HG03521 (cell line): Measurements from ENCODE around the gene GLUD1.
"Not testable (repeated sequence)": the region's sequence is repeated elsewhere in the genome, so short reads cannot be mapped to it uniquely, and the experiment has no call there.

Experiments used
- ATAC-seq: cut with Tn5 transposase; IDR thresholded peaks from one replicate; pipeline ENCODE4 v1.9.1; 2021; ENCODE audit warnings: mild to moderate bottlenecking, moderate library complexity; ENCODE audit not compliant: unreplicated experiment

Gene GLUD1

GRCh38 chr10:87092376-87092860 lies 2.2 kb downstream of the GLUD1 start:
- no peak for ATAC-seq

DNA sequence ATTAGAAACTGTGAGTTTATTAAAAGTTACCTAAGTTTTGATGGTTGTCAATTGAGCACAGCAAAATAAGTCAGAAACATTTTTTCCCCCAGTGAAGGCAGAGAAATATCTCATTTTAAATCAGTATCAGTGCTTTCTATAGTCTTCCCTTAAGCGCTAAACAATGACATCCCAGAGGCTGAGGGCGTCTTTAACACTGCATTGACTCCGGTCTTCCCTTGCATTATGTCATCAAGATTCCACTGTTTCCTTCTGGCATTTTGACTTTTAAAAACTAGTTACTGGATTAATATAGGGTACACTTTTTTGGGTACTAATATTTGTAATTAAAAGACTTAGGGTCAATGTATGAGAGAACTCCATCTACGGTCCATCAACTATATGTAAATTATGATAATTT lies 3.9 kb downstream of the GLUD1 start:
- no peak for ATAC-seq

DNA sequence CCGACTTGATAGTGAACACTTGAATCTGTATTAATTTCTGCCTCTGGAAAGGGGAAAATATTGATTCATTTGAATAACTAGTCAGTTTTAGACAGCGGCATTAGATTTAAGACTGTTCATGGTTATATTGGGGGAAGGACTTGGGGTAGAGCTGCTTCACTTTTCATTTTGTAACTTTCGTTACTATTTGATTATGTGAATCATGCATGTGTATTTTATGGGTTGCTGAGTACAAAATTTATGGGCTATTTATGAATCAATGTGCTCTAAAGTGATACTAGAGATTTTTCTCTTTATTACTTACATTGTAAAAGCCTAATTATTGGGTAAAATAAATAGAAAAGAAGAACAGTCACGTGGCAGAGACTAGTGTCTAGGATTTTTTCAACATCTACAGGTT lies 4.9 kb downstream of the GLUD1 start:
- ATAC-seq: no peak

DNA sequence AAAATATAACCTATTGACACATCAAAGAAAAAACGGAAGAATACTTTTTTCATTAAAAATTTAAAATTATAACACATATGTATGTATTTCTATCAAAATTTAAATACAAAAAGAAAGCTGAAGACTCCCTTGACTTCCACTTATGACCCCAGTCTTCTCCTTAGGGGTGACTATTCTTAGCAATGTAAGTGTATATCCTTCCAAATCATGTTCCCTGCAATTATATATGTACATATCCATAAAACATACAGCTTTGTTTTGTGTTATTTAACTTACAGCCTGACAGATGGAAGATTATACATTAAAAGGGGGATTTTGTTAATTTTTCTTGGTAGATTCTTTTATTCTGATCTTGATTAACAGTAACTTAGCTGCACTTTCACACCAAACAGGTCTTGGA lies 9.1 kb downstream of the GLUD1 start:
- ATAC-seq: no peak

DNA sequence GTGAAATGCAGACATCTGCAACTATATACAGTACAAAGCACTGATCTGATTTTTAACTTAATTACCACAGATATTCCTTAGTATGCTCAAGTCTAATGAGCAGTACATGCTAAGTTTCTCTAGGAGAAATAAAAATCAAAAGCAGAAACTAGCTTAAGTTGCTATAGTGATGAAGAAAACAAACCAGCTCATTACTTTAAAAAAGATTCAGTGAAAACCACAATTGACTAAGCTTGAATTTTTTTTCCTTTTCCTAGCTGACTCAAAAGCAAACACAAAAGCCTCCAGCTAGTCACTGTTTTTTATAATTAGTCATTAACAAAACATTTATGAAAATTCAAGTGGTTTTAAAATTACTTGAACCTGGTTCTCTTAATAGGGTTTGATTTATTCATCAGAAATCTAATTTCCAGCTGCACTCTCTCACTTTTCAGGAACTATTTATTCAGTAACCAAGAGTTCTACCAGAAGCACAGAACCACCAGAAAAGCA lies 10.3 kb downstream of the GLUD1 start:
- ATAC-seq: peak; percentile 73

DNA sequence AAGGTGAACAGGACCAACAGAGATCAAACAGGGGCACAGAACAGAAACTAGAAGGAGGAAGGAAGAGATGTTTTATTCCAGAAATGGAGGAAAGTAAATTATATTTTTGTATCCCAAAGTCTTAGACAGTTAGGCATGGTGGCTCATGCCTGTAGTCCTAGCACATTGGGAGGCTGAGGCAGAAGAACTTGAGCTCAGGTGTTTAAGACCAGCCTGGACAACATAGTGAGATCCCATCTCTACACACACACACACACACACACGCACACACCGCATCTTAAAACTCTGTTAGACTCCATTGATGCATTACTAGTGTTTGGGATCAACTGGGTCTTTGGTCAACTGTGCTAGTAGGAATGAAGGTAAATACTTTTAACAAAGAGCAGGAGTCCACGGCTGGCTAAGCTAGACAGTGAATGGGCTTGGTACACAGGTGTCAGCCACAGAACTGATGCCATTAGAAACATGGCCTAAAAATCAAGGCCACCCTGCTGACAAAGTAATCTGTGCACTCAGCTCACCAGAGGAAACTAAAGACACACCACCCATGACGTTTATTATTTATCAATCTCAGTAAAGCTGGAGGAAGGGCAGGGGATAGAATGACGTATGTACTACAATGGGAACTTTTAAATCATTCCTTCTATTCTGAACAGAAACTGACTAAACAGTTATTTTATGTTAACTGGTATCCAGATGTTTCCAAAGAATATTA lies 10.9 kb downstream of the GLUD1 start:
- ATAC-seq: peak; percentile 40

GRCh38 chr10:87082219-87082618 lies 12.4 kb downstream of the GLUD1 start:
- not testable (repeated sequence) for ATAC-seq

DNA sequence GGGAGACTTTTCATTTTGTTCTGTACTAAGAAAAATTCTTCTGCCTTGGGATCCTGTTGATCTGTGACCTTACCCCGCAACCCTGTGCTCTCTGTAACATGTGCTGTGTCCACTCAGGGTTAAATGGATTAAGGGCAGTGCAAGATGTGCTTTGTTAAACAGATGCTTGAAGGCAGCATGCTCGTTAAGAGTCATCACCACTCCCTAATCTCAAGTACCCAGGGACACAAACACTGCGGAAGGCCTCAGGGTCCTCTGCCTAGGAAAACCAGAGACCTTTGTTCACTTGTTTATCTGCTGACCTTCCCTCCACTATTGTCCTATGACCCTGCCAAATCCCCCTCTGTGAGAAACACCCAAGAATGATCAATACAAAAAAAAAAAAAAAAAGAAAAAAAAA lies 13.1 kb downstream of the GLUD1 start:
- ATAC-seq: not testable (repeated sequence)

DNA sequence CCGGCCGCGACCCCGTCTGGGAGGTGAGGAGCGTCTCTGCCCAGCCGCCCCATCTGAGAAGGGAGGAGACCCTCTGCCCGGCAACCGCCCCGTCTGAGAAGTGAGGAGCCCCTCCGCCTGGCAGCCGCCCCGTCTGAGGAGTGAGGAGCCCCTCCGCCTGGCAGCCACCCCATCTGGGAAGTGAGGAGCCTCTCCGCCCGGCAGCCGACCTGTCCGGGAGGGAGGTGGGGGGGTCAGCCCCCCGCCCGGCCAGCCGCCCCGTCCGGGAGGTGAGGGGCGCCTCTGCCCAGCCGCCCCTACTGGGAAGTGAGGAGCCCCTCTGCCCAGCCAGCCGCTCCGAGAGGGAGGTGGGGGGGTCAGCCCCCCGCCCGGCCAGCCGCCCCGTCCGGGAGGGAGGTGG lies 14.0 kb downstream of the GLUD1 start:
- ATAC-seq: not testable (repeated sequence)

- ATAC-seq: no peak
Observed at GRCh38 chr10:87079106-87079836, 15.4 kb downstream of the GLUD1 start.

GRCh38 chr10:87076421-87076820 lies 18.2 kb downstream of the GLUD1 start:
- ATAC-seq: not testable (repeated sequence)

- ATAC-seq: no peak
Observed at GRCh38 chr10:87072449-87072848, 22.2 kb downstream of the GLUD1 start.

GRCh38 chr10:87068281-87068680 lies 26.4 kb downstream of the GLUD1 start:
- ATAC-seq: no peak

GRCh38 chr10:87066865-87067264 lies 27.8 kb downstream of the GLUD1 start:
- ATAC-seq: no peak

DNA sequence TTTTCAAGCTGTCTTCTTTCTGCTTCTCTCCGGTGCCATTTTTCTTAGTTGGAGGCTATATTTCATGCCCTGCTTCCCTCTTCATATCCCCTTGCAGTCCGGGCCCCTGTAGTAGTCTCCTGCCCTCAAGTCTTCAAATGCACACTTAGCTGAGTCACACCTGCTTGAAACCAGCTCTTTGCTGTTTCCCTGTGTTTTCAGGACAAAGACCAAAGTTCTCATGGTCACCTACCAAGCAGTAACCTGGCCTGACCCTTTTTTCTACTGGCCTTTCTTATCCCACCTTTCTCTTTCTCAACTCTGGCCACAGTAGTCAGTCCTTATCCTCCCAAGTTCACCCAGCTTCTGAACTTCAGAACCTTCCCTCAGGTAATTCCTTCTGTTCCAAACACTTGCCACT lies 28.5 kb downstream of the GLUD1 start:
- no peak for ATAC-seq

- ATAC-seq: no peak
Observed at GRCh38 chr10:87064651-87065050, 30.0 kb downstream of the GLUD1 start.

DNA sequence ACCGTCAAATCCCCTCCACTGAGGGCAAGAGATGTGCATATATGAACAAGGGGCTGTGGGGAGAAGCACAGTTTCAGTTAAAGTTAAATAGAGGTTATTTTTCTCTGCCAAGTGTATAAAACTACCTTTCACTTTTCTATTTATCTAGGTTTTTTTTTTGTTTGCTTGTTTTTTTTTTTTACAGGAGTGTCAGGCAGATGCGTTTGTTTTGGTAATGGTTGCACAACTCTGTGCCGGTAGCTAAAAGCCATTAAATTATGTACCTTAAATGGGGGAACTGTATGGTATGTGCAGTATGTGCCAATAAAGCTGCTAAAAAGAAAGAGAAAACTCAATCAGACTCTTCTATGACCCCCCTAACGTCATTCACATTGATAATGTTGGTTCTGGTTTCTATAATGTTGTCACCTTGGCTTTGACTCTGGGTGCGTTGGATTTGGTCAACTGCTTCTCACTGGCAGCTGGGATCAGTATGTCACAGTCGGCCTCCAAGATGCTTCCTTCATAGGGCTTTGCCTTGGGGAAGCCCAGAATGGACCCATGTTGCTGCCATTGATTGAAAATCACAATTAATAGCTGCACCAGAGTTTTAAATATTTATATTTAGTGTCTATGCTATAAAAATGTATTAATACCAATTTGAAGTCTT lies 34.2 kb downstream of the GLUD1 start:
- ATAC-seq: no peak

DNA sequence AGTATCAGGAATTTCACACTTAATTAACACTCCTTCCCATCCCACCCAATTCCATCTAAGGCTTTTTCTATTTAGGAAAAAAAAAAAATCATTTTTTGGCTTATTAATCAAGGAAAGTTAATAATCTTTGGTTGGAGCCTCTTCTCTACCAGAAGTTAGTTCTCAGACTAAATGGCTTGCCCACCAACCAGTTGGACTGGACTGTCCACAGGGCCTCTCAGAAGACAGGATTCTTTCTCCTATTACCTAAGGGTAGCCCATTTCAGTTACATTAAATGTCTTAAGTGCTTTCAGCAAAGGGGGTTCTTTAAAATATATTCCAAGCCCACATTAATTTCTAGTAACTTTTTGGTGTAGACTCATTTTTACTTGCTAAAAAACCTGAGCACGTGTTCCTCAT lies 35.2 kb downstream of the GLUD1 start:
- no peak for ATAC-seq

- no peak for ATAC-seq
Observed at GRCh38 chr10:87058171-87058570, 36.5 kb downstream of the GLUD1 start.

GRCh38 chr10:87054373-87055295 lies 40.0 kb downstream of the GLUD1 start:
- ATAC-seq: no peak
